Ovary (tissue), 9 donors: ENCODE data around the gene ARHGAP9. TPM values are rescaled to one million over a fixed set of nuclear protein-coding genes. Genes with fewer than 3 reads are reported as not detected.

Source experiments
- DNase-seq, 5 donors: peaks; one replicate each; pipeline ENCODE4 v3.0.0-alpha.2; 2019 to 2020
- H3K27ac ChIP-seq, 2 donors: fragments of 200-600 bp; one replicate each; pipeline versions ENCODE4 v1.5.1 to v1.8.0; 2019 to 2022
- H3K27me3 ChIP-seq: fragments of 200-600 bp; one replicate; pipeline ENCODE4 v1.8.0; 2022
- H3K36me3 ChIP-seq: fragments of 200-600 bp; sonication (generic); one replicate; pipeline ENCODE4 v1.5.1; 2019
- H3K4me1 ChIP-seq: one replicate; pipeline ENCODE4 v1.8.1; 2013; ENCODE audit warnings: mild to moderate bottlenecking, moderate library complexity; ENCODE audit not compliant: insufficient read depth
- H3K4me3 ChIP-seq: fragments of 200-600 bp; sonication (generic); one replicate; pipeline ENCODE4 v1.5.1; 2017
- H3K9me3 ChIP-seq, 2 donors: fragments of 200-600 bp in 1 of 2; sonication (generic) in 1 of 2; one replicate each; pipeline versions ENCODE4 v1.5.1 to v1.8.1; 2013 to 2019; ENCODE audit warnings: mild to moderate bottlenecking in 1 of 2, moderate library complexity in 1 of 2
- CTCF ChIP-seq, 3 donors: fragments of 450-650 bp in 2 of 3; fragments of 200-600 bp in 1 of 3; IDR thresholded peaks; one replicate each; pipeline versions ENCODE4 v1.5.1 to v1.8.0; 2016 to 2022; ENCODE audit warnings: antibody characterized with exemption in 3 of 3, mild to moderate bottlenecking in 1 of 3
- EP300 ChIP-seq: sonication (generic); formaldehyde crosslinking; IDR thresholded peaks from one replicate; pipeline ENCODE4 v1.6.1; 2017; ENCODE audit warnings: antibody characterized with exemption
- POLR2A ChIP-seq: fragments of 450-650 bp; IDR thresholded peaks from one replicate; pipeline ENCODE4 v1.6.1; 2017; ENCODE audit warnings: antibody characterized with exemption, mild to moderate bottlenecking, moderate library complexity
- WGBS, 3 donors: extraction: QIAGEN DNeasy Blood & Tissue Kit in 1 of 3; methylation state at CpG; one replicate each; pipeline versions ENCODE4 v1.1.5 to v1.1.7; 2013 to 2017; 5-methylcytosine and 5-hydroxymethylcytosine counted together
- intact Hi-C, 4 donors: fragments of 100-400 bp; cut with DNase I; formaldehyde crosslinking; loops; one replicate each; pipeline versions ENCODE4 v1.11.0 to v1.15.1; 2022 to 2023
- polyA plus RNA-seq, 2 donors: library from polyadenylated mRNA; stranded (reverse); fragments of 200-250 nt in 1 of 2; fragments of 350-450 nt in 1 of 2; fragmentation: Illumina TruSeq in 1 of 2; extraction: RNeasy Lipid Tissue Mini Kit (QIAGEN cat#74804) in 1 of 2; gene quantifications; one replicate each; pipeline ENCODE4 v1.2.3, GENCODE V29; 2013 to 2014
- total RNA-seq, 7 donors: library from RNA; depleted of rRNA in 2 of 7; stranded (reverse); fragments of >200 nt in 2 of 7; fragmentation: NEBNext Ultra II Directional in 3 of 7; extraction: Animal tissue kit (Norgen Biotek cat#: 25700) in 3 of 7; gene quantifications; one replicate each; pipeline versions ENCODE4 v1.1.0 to v1.2.4, GENCODE V29; 2016 to 2023
- donor health status: DM: no; HTN: no; CAD: no; lungs with moderate emphysema.
- donor health status: DM: no; HTN: no; CAD: no.
- donor health status: Bipolar disorder and iron deficiency.
- donor health status: DM: yes; HTN: yes; CAD: no.
- donor health status: DM: no; HTN: no; CAD: no.
- donor health status: DM: yes; HTN: yes; CAD: no.

The ARHGAP9 gene
- total and polyA plus RNA-seq, 9 donors = 2.6 to 9.5 (median 4.2) TPM

GRCh38 chr12:57438400-57438799 is 41.3 kb downstream of the ARHGAP9 start:
- intact Hi-C loops = loop anchor here in 1 of 4 donors (5.0 kb wide), 1 partner anchor 171 kb away; no protein-coding TSS in a partner anchor
- Histone ChIP-seq H3K9me3 (no peaks in the 10 kb centered on the region), H3K36me3 (no peaks in the 10 kb centered on the region), H3K27ac (no peak overlapping the region), H3K4me1 (no peaks in the 10 kb centered on the region), H3K27me3 (no peaks in the 10 kb centered on the region), H3K4me3 (no peak overlapping the region)
- no peak for DNase-seq
- WGBS, 3 donors = 91 to 94% (median 93%) methylated on average over 1 of the region's 1 CpG
- TF ChIP-seq EP300 (no peak), CTCF (IDR thresholded peaks at IDR 0.05) (no peak), POLR2A (no peak)

DNA sequence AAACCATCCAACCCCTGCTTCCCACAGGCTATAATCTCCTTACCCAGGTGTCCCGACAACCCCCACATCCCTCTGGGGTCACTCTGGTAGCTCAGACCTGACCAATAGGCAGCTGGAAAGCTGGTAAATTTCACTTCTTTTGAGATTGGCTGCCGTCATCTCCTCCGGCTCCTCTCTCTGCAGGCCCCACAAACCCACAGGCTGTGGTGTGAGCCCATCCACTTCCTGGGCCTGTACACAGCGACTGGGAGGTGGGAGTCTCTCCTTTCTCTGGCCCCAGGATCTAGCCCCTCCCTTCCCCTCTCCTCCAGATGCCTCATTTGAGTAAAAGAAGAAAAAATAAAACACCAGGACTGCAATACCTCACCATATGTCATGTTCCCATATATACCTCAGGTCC is 44.4 kb downstream of the ARHGAP9 start:
- TF ChIP-seq EP300 (no peak), POLR2A (no peak), CTCF (IDR thresholded peaks at IDR 0.05) (no peak)
- H3K9me3 ChIP-seq = no peaks in the 10 kb centered on the region
- no peak overlapping the region for H3K27ac ChIP-seq
- intact Hi-C loops = loop anchor here in 1 of 4 donors (5.0 kb wide), 1 partner anchor 168 kb away; no protein-coding TSS in a partner anchor
- WGBS, 3 donors = 48 to 66% (median 50%) methylated on average over 4 of the region's 4 CpGs
- no peaks in the 10 kb centered on the region for H3K4me1 ChIP-seq
- no peak for DNase-seq
- H3K27me3 ChIP-seq = no peaks in the 10 kb centered on the region
- H3K36me3 ChIP-seq = no peaks in the 10 kb centered on the region
- H3K4me3 ChIP-seq = no peak overlapping the region

GRCh38 chr12:57434517-57435223 is 45.0 kb downstream of the ARHGAP9 start, which contains the start of gene INHBC:
Gene INHBC (plus strand): TSS chr12:57434784. CDS start chr12:57434887, 103 bp downstream.
- WGBS, 3 donors = 55 to 65% (median 58%) methylated on average over 8 of the region's 8 CpGs
- no peak for DNase-seq
- intact Hi-C loops = loop anchor here in 1 of 4 donors (5.0 kb wide), 1 partner anchor 167 kb away; no protein-coding TSS in a partner anchor

DNA sequence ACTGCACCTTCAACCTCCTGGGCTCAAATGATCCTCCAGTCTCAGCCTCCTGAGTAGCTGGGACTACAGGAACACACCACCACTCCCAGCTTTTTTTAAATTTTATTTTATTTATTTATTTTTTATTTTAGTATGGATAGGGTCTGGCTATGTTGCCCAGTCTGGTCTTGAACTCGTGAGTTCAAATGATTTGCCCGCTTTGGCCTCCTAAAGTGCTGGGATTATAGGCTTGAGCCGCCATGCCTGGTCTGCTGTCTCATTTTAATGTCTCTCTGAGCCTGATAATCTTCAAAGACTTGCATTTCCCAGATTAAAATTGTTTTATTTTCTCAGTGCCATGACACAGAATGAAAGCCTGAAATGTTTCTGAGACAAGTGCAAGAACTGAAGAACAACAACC is 46.3 kb downstream of the ARHGAP9 start:
- no peak for DNase-seq
- H3K9me3 ChIP-seq = no peaks in the 10 kb centered on the region
- no peak overlapping the region for H3K4me3 ChIP-seq
- H3K27ac ChIP-seq = no peak overlapping the region
- H3K36me3 ChIP-seq = no peaks in the 10 kb centered on the region
- WGBS, 3 donors = 76 to 93% (median 87%) methylated on average over 3 of the region's 3 CpGs
- intact Hi-C loops = no loop called here
- no peaks in the 10 kb centered on the region for H3K27me3 ChIP-seq
- peaks cover 3% of the 10 kb centered on the region for H3K4me1 ChIP-seq
- TF ChIP-seq POLR2A = no peak
- no peak for TF ChIP-seq EP300
- no peak for TF ChIP-seq CTCF (IDR thresholded peaks at IDR 0.05)

More at GRCh38 chr12:57434517-57435223, 45.0 kb downstream of the ARHGAP9 start, which contains the start of gene INHBC:
- TF ChIP-seq CTCF (IDR thresholded peaks at IDR 0.05) (no peak), EP300 (no peak), POLR2A (no peak)
- Histone ChIP-seq H3K4me1 (no peaks in the 10 kb centered on the region), H3K27ac (no peak within 1 kb of the TSS), H3K9me3 (no peaks in the 10 kb centered on the region), H3K36me3 (no peaks in the 10 kb centered on the region), H3K27me3 (no peaks in the 10 kb centered on the region), H3K4me3 (no peak within 1 kb of the TSS)
